ENCODE measurements around the gene CTDSP2. TPM values are rescaled to one million over a fixed set of nuclear protein-coding genes. Genes with fewer than 3 reads are reported as not detected.

Gene CTDSP2
- total and polyA plus RNA-seq, 2 donors (not counting 3 experiments of a cell fraction or from before 2014, with no cell fraction given), result 142 to 146 TPM

DNA sequence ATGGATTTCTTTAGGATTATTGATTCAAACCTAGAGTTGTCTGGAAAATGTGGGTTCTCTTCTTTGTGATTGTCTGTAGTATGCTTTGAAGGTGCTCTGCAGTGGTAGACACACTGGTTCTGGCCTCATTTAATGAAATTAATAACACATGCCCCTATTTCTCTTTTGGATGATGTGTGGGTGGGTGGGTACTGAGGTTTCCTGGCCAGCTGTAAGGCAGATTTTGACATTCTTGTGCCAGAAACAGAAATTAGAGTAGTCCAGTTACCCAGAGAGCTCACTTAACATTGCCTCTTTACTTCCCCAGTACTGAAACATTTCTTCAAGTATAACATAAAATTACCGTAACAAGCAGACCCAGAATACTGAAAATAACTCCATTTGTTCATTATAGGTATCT, 49.5 kb downstream of the CTDSP2 start:
- H3K27ac ChIP-seq (ENCODE audit: insufficient read depth, low read depth, low read length), result no peak overlapping the region
- intact Hi-C loops (cut with micrococcal nuclease), result loop anchor here (1.0 kb wide), 1 partner anchor 14 kb away; no protein-coding TSS in a partner anchor
- no peaks in the 10 kb centered on the region for H3K9me3 ChIP-seq (replicated peaks; ENCODE audit: control insufficient read depth, insufficient read depth, low read length)
- peaks cover 15 to 21% of the 10 kb centered on the region in 2 experiments for H3K36me3 ChIP-seq (ENCODE audit: control insufficient read depth in 2 of 2, extremely low read depth in 1 of 2, insufficient read depth in 2 of 2, low read length in 2 of 2)
- H3K9me1 ChIP-seq (replicated peaks; ENCODE audit: control insufficient read depth, extremely low read depth, insufficient read depth, low read length), result no peaks in the 10 kb centered on the region
- POLR2A ChIA-PET, result no interaction called here
- H2AFZ ChIP-seq (ENCODE audit: low read depth, low read length), result no peak overlapping the region
- no TSS peak for BruUV-seq (replicated peaks)
- no peak overlapping the region for H3K4me3 ChIP-seq (replicated peaks in 1 of 3; ENCODE audit: insufficient read depth in 1 of 3, low read depth in 1 of 3, low read length in 3 of 3)
- no peaks in the 10 kb centered on the region for H3K79me2 ChIP-seq (ENCODE audit: control insufficient read depth, insufficient read depth, low read length)
- dilution Hi-C loops (cut with MboI; ENCODE audit: extremely low pct_ligation_motif_present, low sequenced_read_pairs), result no loop called here
- TF ChIP-seq JUN (IDR thresholded peaks at IDR 0.05; ENCODE audit: borderline replicate concordance, insufficient read depth, insufficient read length, low read depth) (no peak), MYC (IDR thresholded peaks at IDR 0.05; ENCODE audit: low read depth, low read length) (no peak), POLR2A (IDR thresholded peaks at IDR 0.05; ENCODE audit: low read depth, low read length) (no peak), POLR2AphosphoS5 (IDR thresholded peaks at IDR 0.05; ENCODE audit: insufficient read depth, low read depth, low read length) (no peak), FOS (IDR thresholded peaks at IDR 0.05; ENCODE audit: borderline replicate concordance, insufficient read depth, low read length) (no peak), EZH2 (IDR thresholded peaks at IDR 0.05; ENCODE audit: borderline replicate concordance, low read depth, low read length, severe bottlenecking) (no peak), GATA2 (IDR thresholded peaks at IDR 0.05; ENCODE audit: insufficient read depth, insufficient read length, low read depth, low read length) (no peak)
- TF ChIP-seq, protein P1, sequence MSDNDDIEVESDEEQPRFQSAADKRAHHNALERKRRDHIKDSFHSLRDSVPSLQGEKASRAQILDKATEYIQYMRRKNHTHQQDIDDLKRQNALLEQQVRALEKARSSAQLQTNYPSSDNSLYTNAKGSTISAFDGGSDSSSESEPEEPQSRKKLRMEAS (IDR thresholded peaks at IDR 0.05; ENCODE audit: insufficient read depth, insufficient read length), result no peak
- TF ChIP-seq, protein P2, sequence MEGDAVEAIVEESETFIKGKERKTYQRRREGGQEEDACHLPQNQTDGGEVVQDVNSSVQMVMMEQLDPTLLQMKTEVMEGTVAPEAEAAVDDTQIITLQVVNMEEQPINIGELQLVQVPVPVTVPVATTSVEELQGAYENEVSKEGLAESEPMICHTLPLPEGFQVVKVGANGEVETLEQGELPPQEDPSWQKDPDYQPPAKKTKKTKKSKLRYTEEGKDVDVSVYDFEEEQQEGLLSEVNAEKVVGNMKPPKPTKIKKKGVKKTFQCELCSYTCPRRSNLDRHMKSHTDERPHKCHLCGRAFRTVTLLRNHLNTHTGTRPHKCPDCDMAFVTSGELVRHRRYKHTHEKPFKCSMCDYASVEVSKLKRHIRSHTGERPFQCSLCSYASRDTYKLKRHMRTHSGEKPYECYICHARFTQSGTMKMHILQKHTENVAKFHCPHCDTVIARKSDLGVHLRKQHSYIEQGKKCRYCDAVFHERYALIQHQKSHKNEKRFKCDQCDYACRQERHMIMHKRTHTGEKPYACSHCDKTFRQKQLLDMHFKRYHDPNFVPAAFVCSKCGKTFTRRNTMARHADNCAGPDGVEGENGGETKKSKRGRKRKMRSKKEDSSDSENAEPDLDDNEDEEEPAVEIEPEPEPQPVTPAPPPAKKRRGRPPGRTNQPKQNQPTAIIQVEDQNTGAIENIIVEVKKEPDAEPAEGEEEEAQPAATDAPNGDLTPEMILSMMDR (IDR thresholded peaks at IDR 0.05; ENCODE audit: extremely low read depth in 1 of 2, insufficient read depth in 1 of 2, low read depth in 1 of 2, low read length in 2 of 2), result no peak
- H3K4me1 ChIP-seq (ENCODE audit: control insufficient read depth, extremely low read depth, insufficient read depth, low read length), result no peaks in the 10 kb centered on the region
- CTCF ChIA-PET, result interaction anchor here (1.3 to 1.5 kb wide), 2 partner anchors 9 to 13 kb away, joined by 3 to 4 read pairs; no protein-coding TSS in a partner anchor
- H3K9ac ChIP-seq (replicated peaks; ENCODE audit: extremely low read depth, insufficient read depth, low read length), result no peak overlapping the region
- H3K4me2 ChIP-seq (ENCODE audit: insufficient read depth, low read length), result no peak overlapping the region
- no peak for DNase-seq (ENCODE audit: low read depth, low spot score)
- H3K27me3 ChIP-seq (ENCODE audit: control insufficient read depth in 2 of 2, insufficient read depth in 2 of 2, low read length in 2 of 2), result no peaks in the 10 kb centered on the region
- no peak for FAIRE-seq
- no peaks in the 10 kb centered on the region for H4K20me1 ChIP-seq (replicated peaks; ENCODE audit: control insufficient read depth, extremely low read depth, insufficient read depth, low read length)
